Stimulated activated naive CD8-positive, alpha-beta T cell treated with anti-CD3 and anti-CD28 coated beads, Interleukin-15, amount 100 ng/mL, for 72 hours (primary cell): ENCODE data around the gene DNAH10.

Experiments
- ATAC-seq: fragments of 150-1000 bp; cut with Tn5 transposase; 2 replicates; pipeline ENCODE4 v1.10.0; 2021; ENCODE audit warnings: mild to moderate bottlenecking, moderate library complexity
- DNase-seq, 2 donors: peaks; one replicate each; pipeline ENCODE4 v3.0.0; 2021 to 2022
- H3K27ac Mint-ChIP-seq, 2 donors: one replicate each; pipeline ENCODE4 v1.8.0; 2022; ENCODE audit warnings: mild to moderate bottlenecking in 2 of 2, mixed read lengths in 2 of 2, moderate library complexity in 2 of 2
- H3K27me3 Mint-ChIP-seq: one replicate; pipeline ENCODE4 v1.8.0; 2022; ENCODE audit warnings: mixed read lengths
- H3K4me1 Mint-ChIP-seq: one replicate; pipeline ENCODE4 v1.8.0; 2022; ENCODE audit warnings: mild to moderate bottlenecking, mixed read lengths
- H3K4me3 Mint-ChIP-seq, 2 donors: one replicate each; pipeline ENCODE4 v1.8.0; 2022; ENCODE audit warnings: mild to moderate bottlenecking in 2 of 2, mixed read lengths in 2 of 2, moderate library complexity in 1 of 2
- H3K9me3 Mint-ChIP-seq, 2 donors: one replicate each; pipeline ENCODE4 v1.8.0; 2022; ENCODE audit warnings: mixed read lengths in 2 of 2

DNAH10 gene

GRCh38 chr12:123928897-123929296 lies 166.8 kb downstream of the DNAH10 start:
- DNase-seq (no peak), ATAC-seq (no peak)
- Mint-ChIP-seq H3K9me3 (no peaks in the 10 kb centered on the region), H3K27me3 (peaks cover 20% of the 10 kb centered on the region), H3K4me1 (peaks cover 40% of the 10 kb centered on the region), H3K27ac (no peak overlapping the region), H3K4me3 (no peak overlapping the region)

- peaks cover 44% of the 10 kb centered on the region for H3K4me1 Mint-ChIP-seq
- H3K27ac Mint-ChIP-seq, result no peak overlapping the region
- no peaks in the 10 kb centered on the region for H3K9me3 Mint-ChIP-seq
- ATAC-seq, result no peak
- DNase-seq, result no peak
- peaks cover 20% of the 10 kb centered on the region for H3K27me3 Mint-ChIP-seq
- no peak overlapping the region for H3K4me3 Mint-ChIP-seq
Observed at GRCh38 chr12:123929946-123930583, 168.0 kb downstream of the DNAH10 start.

- ATAC-seq (peak; percentile 61), DNase-seq (no peak)
- Mint-ChIP-seq H3K27me3 (peaks cover 20% of the 10 kb centered on the region), H3K27ac (peak overlapping the region in 1 of 2 donors; percentile 44), H3K4me1 (peaks cover 49% of the 10 kb centered on the region), H3K9me3 (no peaks in the 10 kb centered on the region), H3K4me3 (peak overlapping the region; percentile 13 to 58)
Observed at GRCh38 chr12:123931686-123932321, 169.7 kb downstream of the DNAH10 start.

GRCh38 chr12:123933214-123933613 lies 171.1 kb downstream of the DNAH10 start:
- Mint-ChIP-seq H3K27me3 (peaks cover 20% of the 10 kb centered on the region), H3K4me1 (peaks cover 60% of the 10 kb centered on the region), H3K9me3 (no peaks in the 10 kb centered on the region), H3K4me3 (no peak overlapping the region), H3K27ac (no peak overlapping the region)
- ATAC-seq (no peak), DNase-seq (no peak)

- H3K4me1 Mint-ChIP-seq, result peaks cover 62% of the 10 kb centered on the region
- H3K27me3 Mint-ChIP-seq, result peaks cover 20% of the 10 kb centered on the region
- H3K9me3 Mint-ChIP-seq, result no peaks in the 10 kb centered on the region
- no peak overlapping the region for H3K4me3 Mint-ChIP-seq
- no peak overlapping the region for H3K27ac Mint-ChIP-seq
- ATAC-seq (no peak), DNase-seq (no peak)
Observed at GRCh38 chr12:123934016-123934620, 172.0 kb downstream of the DNAH10 start.

GRCh38 chr12:123934829-123935228 lies 172.7 kb downstream of the DNAH10 start:
- DNase-seq, result no peak
- H3K4me1 Mint-ChIP-seq, result peaks cover 61% of the 10 kb centered on the region

GRCh38 chr12:123935956-123936355 lies 173.9 kb downstream of the DNAH10 start:
- H3K4me1 Mint-ChIP-seq, result peaks cover 62% of the 10 kb centered on the region
- H3K4me3 Mint-ChIP-seq, result no peak overlapping the region
- ATAC-seq (no peak), DNase-seq (no peak)
- no peak overlapping the region for H3K27ac Mint-ChIP-seq
- H3K9me3 Mint-ChIP-seq, result no peaks in the 10 kb centered on the region
- H3K27me3 Mint-ChIP-seq, result peaks cover 20% of the 10 kb centered on the region

More at GRCh38 chr12:123934829-123935228, 172.7 kb downstream of the DNAH10 start:
- H3K9me3 Mint-ChIP-seq, result no peaks in the 10 kb centered on the region
- ATAC-seq, result no peak
- H3K4me3 Mint-ChIP-seq, result no peak overlapping the region
- H3K27ac Mint-ChIP-seq, result no peak overlapping the region
- peaks cover 20% of the 10 kb centered on the region for H3K27me3 Mint-ChIP-seq

GRCh38 chr12:123936471-123936870 lies 174.4 kb downstream of the DNAH10 start:
- H3K27ac Mint-ChIP-seq, result peak overlapping the region; percentile 3 to 45
- H3K27me3 Mint-ChIP-seq, result peaks cover 18% of the 10 kb centered on the region
- DNase-seq, result no peak
- no peak overlapping the region for H3K4me3 Mint-ChIP-seq
- no peak for ATAC-seq
- H3K9me3 Mint-ChIP-seq, result no peaks in the 10 kb centered on the region
- H3K4me1 Mint-ChIP-seq, result peaks cover 59% of the 10 kb centered on the region

GRCh38 chr12:123936956-123937706 lies 175.0 kb downstream of the DNAH10 start:
- no peak for DNase-seq
- Mint-ChIP-seq H3K4me1 (peaks cover 52% of the 10 kb centered on the region), H3K27ac (peak overlapping the region; percentile 50 to 95), H3K4me3 (peak overlapping the region; percentile 70 to 74), H3K9me3 (no peaks in the 10 kb centered on the region), H3K27me3 (peaks cover 13% of the 10 kb centered on the region)
- no peak for ATAC-seq

GRCh38 chr12:123937707-123938591 lies 175.8 kb downstream of the DNAH10 start:
- no peaks in the 10 kb centered on the region for H3K9me3 Mint-ChIP-seq
- DNase-seq (peak; percentile 43 to 60), ATAC-seq (peak; percentile 98)
- peak overlapping the region; percentile 70 to 74 for H3K4me3 Mint-ChIP-seq
- peaks cover 44% of the 10 kb centered on the region for H3K4me1 Mint-ChIP-seq
- H3K27me3 Mint-ChIP-seq, result peaks cover 9% of the 10 kb centered on the region
- peak overlapping the region; percentile 50 to 95 for H3K27ac Mint-ChIP-seq

- no peak for ATAC-seq
- Mint-ChIP-seq H3K4me1 (peaks cover 35% of the 10 kb centered on the region), H3K4me3 (peak overlapping the region; percentile 70 to 74), H3K27me3 (no peaks in the 10 kb centered on the region), H3K27ac (peak overlapping the region; percentile 48 to 95), H3K9me3 (no peaks in the 10 kb centered on the region)
- DNase-seq, result no peak
Observed at GRCh38 chr12:123938679-123939480, 176.8 kb downstream of the DNAH10 start.

- H3K4me1 Mint-ChIP-seq, result peaks cover 31% of the 10 kb centered on the region
- H3K27ac Mint-ChIP-seq, result no peak overlapping the region
Observed at GRCh38 chr12:123939716-123940626, 177.9 kb downstream of the DNAH10 start.

GRCh38 chr12:123940627-123940966 lies 178.5 kb downstream of the DNAH10 start:
- no peak for DNase-seq
- Mint-ChIP-seq H3K27me3 (no peaks in the 10 kb centered on the region), H3K9me3 (no peaks in the 10 kb centered on the region), H3K4me3 (no peak overlapping the region), H3K4me1 (peaks cover 31% of the 10 kb centered on the region), H3K27ac (no peak overlapping the region)
- no peak for ATAC-seq

More at GRCh38 chr12:123939716-123940626, 177.9 kb downstream of the DNAH10 start:
- Mint-ChIP-seq H3K27me3 (no peaks in the 10 kb centered on the region), H3K4me3 (no peak overlapping the region), H3K9me3 (no peaks in the 10 kb centered on the region)
- DNase-seq (no peak), ATAC-seq (no peak)
